Measurements from ENCODE around the gene GRK5.

GRK5 gene

DNA sequence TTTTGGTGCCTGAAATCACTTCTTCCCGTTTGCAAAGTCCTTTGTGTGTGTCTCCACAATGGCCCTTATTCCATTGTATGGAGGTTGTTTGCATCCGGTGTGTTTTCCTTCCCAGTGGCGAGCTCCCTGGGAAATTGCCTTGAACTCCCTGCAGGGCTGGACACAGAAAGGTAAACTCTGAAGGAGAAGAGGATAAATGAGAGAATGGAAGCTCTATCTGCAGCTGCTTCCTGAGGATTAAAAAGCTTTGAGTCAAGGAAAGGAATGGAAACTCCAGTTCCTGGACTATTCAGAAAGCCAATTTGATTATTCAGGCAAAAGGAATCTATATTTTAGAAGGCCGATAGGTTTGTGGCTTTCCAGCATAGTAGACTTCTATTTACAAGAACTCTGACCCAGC, 4.4 kb upstream of the GRK5 start:
- no peaks in the 10 kb centered on the region for H3K27me3 ChIP-seq (ENCODE audit: control insufficient read depth, insufficient read depth, low read length)
- H3K36me3 ChIP-seq (ENCODE audit: control insufficient read depth, insufficient read depth, low read length), result no peaks in the 10 kb centered on the region
- H3K9ac ChIP-seq (ENCODE audit: low read length), result no peak overlapping the region
- no peak overlapping the region for H3K4me3 ChIP-seq (ENCODE audit: low read length)
- no peaks in the 10 kb centered on the region for H3K4me1 ChIP-seq (ENCODE audit: control insufficient read depth, insufficient read depth, low read length)
- H3K27ac ChIP-seq (ENCODE audit: low read depth, low read length), result no peak overlapping the region

DNA sequence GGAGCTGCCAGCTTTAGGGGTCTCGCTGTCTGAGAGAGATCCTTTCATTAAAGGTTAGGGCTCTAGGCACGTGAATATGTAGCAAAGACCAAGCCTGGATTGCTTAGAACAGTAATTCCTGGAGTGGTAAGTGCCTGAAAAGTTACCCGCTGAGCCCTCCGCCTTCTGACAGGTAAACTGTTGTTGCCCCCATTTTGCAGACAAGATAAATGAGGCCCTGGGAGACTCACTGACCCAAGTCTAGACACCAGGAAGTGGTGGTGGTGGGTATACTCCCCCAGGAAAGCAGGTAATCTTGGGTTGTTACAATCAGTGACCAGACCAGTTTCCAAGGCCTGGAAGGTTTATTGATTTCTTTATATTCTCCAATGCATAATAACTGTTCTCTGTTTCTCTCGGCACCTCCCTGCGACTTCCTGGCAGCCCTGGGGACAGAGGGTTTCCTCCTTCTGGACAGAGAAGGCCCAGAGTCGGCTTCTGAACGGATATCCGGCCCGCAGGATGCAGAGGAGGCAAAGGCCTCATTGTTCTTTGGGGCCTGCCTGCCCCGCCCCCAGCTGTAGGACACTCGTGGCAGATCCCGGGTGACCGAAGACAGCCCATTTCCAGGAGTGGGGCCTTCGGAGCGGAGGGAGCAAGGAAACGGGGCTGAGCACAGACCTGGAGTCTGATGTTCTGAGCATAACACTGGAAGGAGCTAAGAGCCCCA, 1.3 kb upstream of the GRK5 start:
- H3K36me3 ChIP-seq (ENCODE audit: control insufficient read depth, insufficient read depth, low read length), result no peaks in the 10 kb centered on the region
- no peaks in the 10 kb centered on the region for H3K27me3 ChIP-seq (ENCODE audit: control insufficient read depth, insufficient read depth, low read length)
- peak overlapping the region; percentile 90 for H3K27ac ChIP-seq (ENCODE audit: low read depth, low read length)
- peak overlapping the region; percentile 71 for H3K4me3 ChIP-seq (ENCODE audit: low read length)
- no peak overlapping the region for H3K9ac ChIP-seq (ENCODE audit: low read length)
- H3K4me1 ChIP-seq (ENCODE audit: control insufficient read depth, insufficient read depth, low read length), result peaks cover 16% of the 10 kb centered on the region

DNA sequence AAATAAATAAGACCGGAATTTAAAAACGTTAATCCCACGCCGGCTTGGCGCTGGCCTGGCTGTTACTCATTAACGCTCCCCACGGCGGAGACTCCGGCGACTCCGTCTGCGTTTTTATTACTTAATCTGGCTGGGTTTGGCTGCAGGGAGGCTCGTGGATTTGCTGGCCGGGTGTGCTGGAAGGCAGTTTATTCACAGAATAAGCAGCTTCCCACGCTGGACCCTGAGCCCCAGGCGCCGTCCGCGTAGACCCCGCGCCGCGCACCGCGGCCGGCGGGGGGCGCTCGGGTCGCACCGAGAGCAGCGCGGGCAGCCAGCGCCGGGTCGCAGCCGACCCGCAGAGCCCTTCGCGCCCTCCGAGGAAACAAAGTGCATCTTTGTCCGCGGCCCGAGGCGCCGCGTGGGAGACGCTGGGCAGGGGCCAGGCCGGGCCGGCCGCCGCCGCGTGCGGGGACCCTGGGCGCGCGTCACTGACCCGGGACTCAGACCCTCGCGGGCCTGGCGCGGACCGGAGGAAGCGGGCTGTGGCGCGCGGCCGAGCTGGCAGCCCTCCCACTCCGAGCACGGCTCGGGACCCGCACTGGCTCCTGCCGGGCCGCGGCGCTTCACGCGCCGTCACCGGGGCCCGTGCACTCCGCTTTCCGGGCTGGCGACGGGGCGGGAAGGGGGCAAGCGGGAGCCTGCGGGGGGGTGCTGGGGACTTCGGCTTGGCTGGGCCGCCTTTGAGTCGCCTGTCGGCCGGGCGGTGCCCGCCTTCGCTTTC, 587 bp upstream of the GRK5 start:
- Histone ChIP-seq H3K27ac (ENCODE audit: low read depth, low read length) (peak overlapping the region; percentile 90), H3K9ac (ENCODE audit: low read length) (peak overlapping the region; percentile 33), H3K36me3 (ENCODE audit: control insufficient read depth, insufficient read depth, low read length) (no peaks in the 10 kb centered on the region), H3K4me3 (ENCODE audit: low read length) (peak overlapping the region; percentile 71), H3K27me3 (ENCODE audit: control insufficient read depth, insufficient read depth, low read length) (no peaks in the 10 kb centered on the region), H3K4me1 (ENCODE audit: control insufficient read depth, insufficient read depth, low read length) (peaks cover 21% of the 10 kb centered on the region)

DNA sequence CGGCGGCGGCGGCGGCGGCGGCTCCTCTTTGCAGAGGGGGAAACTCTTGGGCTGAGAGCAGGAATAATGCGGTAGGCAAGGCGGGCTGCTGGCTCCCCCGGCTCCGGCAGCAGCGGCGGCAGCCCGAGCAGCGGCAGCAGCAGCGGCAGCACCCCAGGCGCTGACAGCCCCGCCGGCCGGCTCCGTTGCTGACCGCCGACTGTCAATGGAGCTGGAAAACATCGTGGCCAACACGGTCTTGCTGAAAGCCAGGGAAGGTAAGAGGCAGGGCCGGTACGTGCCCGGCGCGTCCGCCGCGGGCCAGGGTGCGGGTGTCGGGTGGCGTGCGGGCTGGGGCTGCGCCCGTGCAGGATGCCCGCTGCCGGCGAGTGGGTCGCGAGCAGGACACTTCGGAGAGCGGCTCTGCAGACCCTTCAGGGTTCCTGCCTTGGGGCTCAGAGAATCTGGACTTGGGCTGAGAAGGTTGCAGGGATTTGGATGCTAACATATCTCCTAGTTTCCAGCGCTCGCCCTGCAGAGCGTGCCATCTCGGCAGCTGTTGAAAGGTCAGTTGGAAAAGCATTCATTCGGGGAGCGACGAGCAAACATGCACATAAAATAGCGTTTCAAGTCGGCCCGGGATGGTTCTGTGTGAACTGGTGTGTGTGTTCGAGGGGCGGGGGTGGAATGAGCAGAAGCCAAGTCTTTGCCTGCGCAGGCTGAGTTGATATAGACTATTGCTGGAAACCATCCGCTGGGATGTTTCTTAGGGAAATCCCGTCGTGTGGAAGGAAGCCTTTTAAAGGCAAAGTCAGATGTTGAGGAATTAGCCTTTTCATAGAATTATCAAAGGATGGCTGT, 562 bp downstream of the GRK5 start:
- no peaks in the 10 kb centered on the region for H3K36me3 ChIP-seq (ENCODE audit: control insufficient read depth, insufficient read depth, low read length)
- H3K4me1 ChIP-seq (ENCODE audit: control insufficient read depth, insufficient read depth, low read length), result peaks cover 32% of the 10 kb centered on the region
- peak overlapping the region; percentile 70 for H3K27ac ChIP-seq (ENCODE audit: low read depth, low read length)

DNA sequence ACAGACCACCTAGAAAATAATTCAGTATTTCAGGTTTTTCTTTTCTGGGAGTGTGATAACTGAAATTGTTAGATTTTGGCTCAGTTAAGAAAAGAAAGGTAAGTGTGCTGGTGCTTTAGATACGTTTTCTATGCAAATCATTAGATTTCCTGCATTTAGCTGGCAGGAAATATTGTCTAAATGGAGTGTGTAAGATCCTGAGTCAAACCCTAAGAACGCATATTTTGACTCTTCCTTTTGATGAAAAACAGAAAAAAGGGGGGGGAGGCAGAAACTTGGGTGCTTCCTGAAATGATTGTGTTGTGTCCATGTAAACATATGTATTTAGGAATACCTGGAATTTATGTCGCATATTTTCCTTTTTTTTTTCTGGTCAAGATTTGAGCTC, 1.2 kb downstream of the GRK5 start:
- Histone ChIP-seq H3K27ac (ENCODE audit: low read depth, low read length) (peak overlapping the region; percentile 70), H3K4me1 (ENCODE audit: control insufficient read depth, insufficient read depth, low read length) (peaks cover 32% of the 10 kb centered on the region), H3K36me3 (ENCODE audit: control insufficient read depth, insufficient read depth, low read length) (no peaks in the 10 kb centered on the region), H3K27me3 (ENCODE audit: control insufficient read depth, insufficient read depth, low read length) (no peaks in the 10 kb centered on the region), H3K4me3 (ENCODE audit: low read length) (peak overlapping the region; percentile 68), H3K9ac (ENCODE audit: low read length) (no peak overlapping the region)

More for the DNA sequence above, 562 bp downstream of the GRK5 start:
- no peak overlapping the region for H3K9ac ChIP-seq (ENCODE audit: low read length)
- H3K4me3 ChIP-seq (ENCODE audit: low read length), result peak overlapping the region; percentile 68
- no peaks in the 10 kb centered on the region for H3K27me3 ChIP-seq (ENCODE audit: control insufficient read depth, insufficient read depth, low read length)

DNA sequence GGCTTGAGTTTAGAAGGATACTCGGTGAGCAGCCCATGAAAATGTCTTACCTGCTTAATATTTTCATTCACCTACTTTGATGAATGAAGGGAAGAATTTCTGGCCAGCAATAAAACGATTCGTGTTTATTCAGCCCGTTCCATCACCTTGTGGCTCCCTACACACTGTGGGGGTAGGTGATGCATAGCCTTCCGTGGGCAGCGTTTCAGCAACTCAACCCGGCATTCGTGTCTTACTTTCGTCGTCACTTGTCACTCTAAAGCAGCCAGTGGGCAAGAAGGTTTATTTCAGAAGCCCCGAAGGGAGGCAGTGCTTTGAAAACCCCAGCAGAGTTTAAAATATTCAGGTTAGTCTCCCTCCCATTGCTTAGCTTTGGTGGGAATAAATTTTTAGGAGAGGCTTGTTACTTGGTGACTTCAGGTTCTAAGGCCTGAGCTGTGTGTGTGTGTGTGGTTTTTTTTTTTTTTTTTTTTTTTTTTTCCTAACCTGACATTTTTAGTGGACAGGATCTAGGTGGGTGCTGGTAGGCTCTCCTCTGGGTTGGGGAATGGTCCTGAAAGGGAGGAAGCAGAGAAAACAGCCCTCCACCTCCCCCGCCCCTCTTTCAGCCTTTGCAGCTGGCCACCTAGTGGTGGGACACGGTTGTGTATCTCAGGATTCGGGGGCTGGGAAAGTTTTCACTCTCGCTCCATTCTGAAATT, 1.8 kb downstream of the GRK5 start:
- Histone ChIP-seq H3K4me3 (ENCODE audit: low read length) (peak overlapping the region; percentile 68), H3K27me3 (ENCODE audit: control insufficient read depth, insufficient read depth, low read length) (no peaks in the 10 kb centered on the region), H3K36me3 (ENCODE audit: control insufficient read depth, insufficient read depth, low read length) (no peaks in the 10 kb centered on the region), H3K27ac (ENCODE audit: low read depth, low read length) (peak overlapping the region; percentile 70), H3K4me1 (ENCODE audit: control insufficient read depth, insufficient read depth, low read length) (peaks cover 32% of the 10 kb centered on the region), H3K9ac (ENCODE audit: low read length) (peak overlapping the region; percentile 50)

DNA sequence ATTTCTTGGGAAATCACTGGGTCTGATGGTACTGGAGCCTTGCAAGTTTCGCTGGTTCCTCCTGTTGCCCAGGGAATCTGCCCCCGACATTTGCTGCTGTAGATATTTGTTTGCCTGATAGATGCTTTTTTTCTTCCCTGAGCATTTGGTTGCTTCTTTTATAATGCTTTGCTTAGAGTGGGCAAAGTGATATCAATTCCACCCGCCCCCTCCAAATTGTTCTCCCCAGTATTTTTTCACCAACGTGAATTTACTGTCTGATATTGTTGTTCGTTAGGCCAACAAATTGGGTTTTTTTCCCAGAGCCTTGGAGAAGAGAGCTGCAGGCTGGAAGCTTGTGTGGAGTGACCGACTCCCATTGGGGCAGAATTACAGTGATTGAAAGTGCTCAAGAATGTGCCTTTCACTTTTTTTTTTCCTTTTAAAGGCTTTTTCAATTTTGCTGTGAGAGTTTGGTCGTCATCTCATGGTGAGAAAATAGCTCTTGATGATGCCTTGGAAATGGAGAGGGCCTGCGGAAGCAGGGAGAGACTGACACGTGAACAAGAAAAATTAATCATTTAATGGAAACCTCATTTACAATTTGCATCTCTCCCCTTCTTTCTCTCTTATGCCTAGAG, 2.5 kb downstream of the GRK5 start:
- no peaks in the 10 kb centered on the region for H3K27me3 ChIP-seq (ENCODE audit: control insufficient read depth, insufficient read depth, low read length)
- H3K4me1 ChIP-seq (ENCODE audit: control insufficient read depth, insufficient read depth, low read length), result peaks cover 32% of the 10 kb centered on the region
- H3K27ac ChIP-seq (ENCODE audit: low read depth, low read length), result peak overlapping the region; percentile 70
- H3K4me3 ChIP-seq (ENCODE audit: low read length), result peak overlapping the region; percentile 68
- no peaks in the 10 kb centered on the region for H3K36me3 ChIP-seq (ENCODE audit: control insufficient read depth, insufficient read depth, low read length)
- peak overlapping the region; percentile 16 for H3K9ac ChIP-seq (ENCODE audit: low read length)

DNA sequence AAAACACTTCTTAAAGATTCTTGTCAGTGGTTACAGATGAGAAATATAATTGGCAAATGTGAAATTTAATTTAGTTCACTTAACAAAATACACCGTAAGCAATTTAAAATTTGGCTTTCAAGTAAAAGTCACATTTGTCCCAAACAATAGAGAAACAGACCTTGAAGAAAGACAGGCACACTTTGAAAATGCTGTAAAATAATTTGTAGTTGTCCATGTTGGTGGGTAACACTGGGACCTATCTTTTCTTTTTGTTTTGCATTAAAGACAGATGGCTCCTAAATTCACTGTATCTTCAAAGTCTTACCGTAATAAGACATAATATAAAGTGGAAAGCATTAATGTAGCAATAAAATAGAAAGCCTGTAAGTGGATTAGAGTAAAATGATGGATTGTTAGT, 3.3 kb downstream of the GRK5 start:
- H3K9ac ChIP-seq (ENCODE audit: low read length), result no peak overlapping the region
- H3K27ac ChIP-seq (ENCODE audit: low read depth, low read length), result peak overlapping the region; percentile 88
- H3K4me3 ChIP-seq (ENCODE audit: low read length), result no peak overlapping the region
- H3K4me1 ChIP-seq (ENCODE audit: control insufficient read depth, insufficient read depth, low read length), result peaks cover 32% of the 10 kb centered on the region
- H3K36me3 ChIP-seq (ENCODE audit: control insufficient read depth, insufficient read depth, low read length), result no peaks in the 10 kb centered on the region
- H3K27me3 ChIP-seq (ENCODE audit: control insufficient read depth, insufficient read depth, low read length), result no peaks in the 10 kb centered on the region

DNA sequence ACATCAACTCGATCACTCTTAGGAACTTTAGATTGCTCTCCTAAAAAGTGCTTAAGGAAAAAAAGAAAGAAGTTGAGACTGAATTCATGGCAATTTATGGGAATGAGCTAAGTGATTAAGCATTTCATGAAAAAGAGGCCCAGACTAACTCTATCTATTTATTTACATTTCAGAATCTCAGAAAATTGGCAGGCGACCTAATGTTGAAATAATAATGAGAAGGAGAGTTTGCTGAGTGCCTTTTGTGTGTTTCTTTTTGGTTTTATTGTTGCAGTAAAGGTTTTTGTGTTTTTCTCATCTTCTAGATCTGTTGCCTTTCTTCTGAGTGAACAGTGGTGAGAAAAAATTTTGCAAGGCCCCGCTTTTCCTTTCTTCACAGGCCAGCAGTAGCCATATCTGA, 3.8 kb downstream of the GRK5 start:
- Histone ChIP-seq H3K36me3 (ENCODE audit: control insufficient read depth, insufficient read depth, low read length) (no peaks in the 10 kb centered on the region), H3K27me3 (ENCODE audit: control insufficient read depth, insufficient read depth, low read length) (no peaks in the 10 kb centered on the region), H3K9ac (ENCODE audit: low read length) (no peak overlapping the region), H3K4me1 (ENCODE audit: control insufficient read depth, insufficient read depth, low read length) (peaks cover 32% of the 10 kb centered on the region), H3K4me3 (ENCODE audit: low read length) (peak overlapping the region; percentile 47), H3K27ac (ENCODE audit: low read depth, low read length) (peak overlapping the region; percentile 88)

DNA sequence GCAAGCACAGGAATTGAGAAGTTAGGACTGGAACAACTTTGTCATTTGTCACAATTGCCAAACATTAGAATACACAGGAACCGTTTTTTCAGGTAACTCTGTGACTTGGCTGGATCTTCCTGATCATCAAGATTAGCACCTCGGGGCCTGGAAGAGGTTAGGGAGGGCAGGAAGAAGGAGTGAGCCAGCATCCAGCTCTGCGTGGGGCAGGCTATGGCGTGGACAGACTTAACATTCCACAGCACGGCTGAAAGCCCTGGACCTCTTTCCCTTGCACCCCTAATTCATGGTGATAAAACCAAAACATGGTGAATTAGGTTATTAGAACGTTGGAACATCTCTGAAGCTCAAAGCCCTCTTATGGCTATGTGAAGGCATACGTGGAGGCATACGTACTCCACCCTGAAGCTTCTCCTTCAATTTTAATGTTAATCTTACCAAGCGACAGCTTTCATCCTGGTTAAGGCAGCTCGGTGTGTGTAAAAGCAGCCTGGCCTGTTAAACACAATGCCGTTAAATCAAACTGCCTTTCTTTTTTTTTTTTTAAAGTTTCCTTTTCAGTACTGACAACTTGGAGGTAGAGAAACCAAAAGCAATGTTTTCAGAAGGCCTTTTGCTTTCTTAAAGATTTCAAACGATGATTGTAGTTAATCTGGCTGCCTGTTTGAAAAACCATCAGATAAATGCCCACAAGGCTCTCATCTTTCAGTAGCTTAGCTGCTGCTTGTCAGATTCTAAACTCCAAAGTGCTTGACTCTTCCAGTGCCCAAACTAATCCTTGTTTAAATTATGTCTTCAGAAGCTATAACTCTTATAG, 4.5 kb downstream of the GRK5 start:
- peaks cover 32% of the 10 kb centered on the region for H3K4me1 ChIP-seq (ENCODE audit: control insufficient read depth, insufficient read depth, low read length)
- peak overlapping the region; percentile 47 for H3K4me3 ChIP-seq (ENCODE audit: low read length)
- H3K9ac ChIP-seq (ENCODE audit: low read length), result no peak overlapping the region
- H3K27ac ChIP-seq (ENCODE audit: low read depth, low read length), result peak overlapping the region; percentile 88
- no peaks in the 10 kb centered on the region for H3K27me3 ChIP-seq (ENCODE audit: control insufficient read depth, insufficient read depth, low read length)
- H3K36me3 ChIP-seq (ENCODE audit: control insufficient read depth, insufficient read depth, low read length), result no peaks in the 10 kb centered on the region

DNA sequence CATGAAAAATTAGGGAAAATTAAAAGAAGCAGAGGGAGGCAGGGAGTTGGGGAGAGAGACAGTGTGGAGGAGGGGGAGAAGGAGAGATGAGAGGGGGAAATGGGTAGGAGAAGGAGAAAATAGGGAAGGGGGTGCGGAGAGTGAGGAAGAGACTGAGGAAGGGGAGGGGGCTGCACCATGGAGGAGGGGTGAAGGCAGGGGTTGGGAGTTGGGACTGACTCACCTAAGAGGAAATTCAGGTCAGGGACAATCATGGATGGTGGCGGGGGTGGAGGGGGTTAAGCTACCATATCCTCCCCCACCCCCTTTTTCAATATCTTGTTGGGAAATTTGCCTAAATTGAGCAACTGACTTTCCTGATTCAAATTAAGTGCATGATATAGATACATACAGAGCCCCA, 8.0 kb downstream of the GRK5 start:
- Histone ChIP-seq H3K27ac (ENCODE audit: low read depth, low read length) (no peak overlapping the region), H3K4me1 (ENCODE audit: control insufficient read depth, insufficient read depth, low read length) (peaks cover 24% of the 10 kb centered on the region), H3K36me3 (ENCODE audit: control insufficient read depth, insufficient read depth, low read length) (no peaks in the 10 kb centered on the region), H3K9ac (ENCODE audit: low read length) (no peak overlapping the region), H3K4me3 (ENCODE audit: low read length) (no peak overlapping the region), H3K27me3 (ENCODE audit: control insufficient read depth, insufficient read depth, low read length) (no peaks in the 10 kb centered on the region)
